ENCODE measurements around the gene HSPE1. TPM values are rescaled to one million over a fixed set of nuclear protein-coding genes. Genes with fewer than 3 reads are reported as not detected.
A peak's percentile ranks its signal among the peaks of the same experiment; 100 is the strongest.
"Not testable (repeated sequence)": the region's sequence is repeated elsewhere in the genome, so short reads cannot be mapped to it uniquely, and the experiment has no call there.

HSPE1 gene
- total RNA-seq, 1 experiment from 2014 or later: 372 TPM

- TF ChIP-seq ZNF425 (CRISPR knock-in tag; conservative IDR thresholded peaks at IDR 0.05) (no peak), E2F4 (CRISPR knock-in tag; IDR thresholded peaks at IDR 0.05; ENCODE audit: borderline replicate concordance, low read depth) (no peak), ESRRA (CRISPR knock-in tag; IDR thresholded peaks at IDR 0.05; ENCODE audit: borderline replicate concordance) (no peak), TEAD4 (CRISPR knock-in tag; IDR thresholded peaks at IDR 0.05) (no peak), ZNF121 (CRISPR knock-in tag; IDR thresholded peaks at IDR 0.05) (no peak), ATF2 (CRISPR knock-in tag; IDR thresholded peaks at IDR 0.05; ENCODE audit: borderline replicate concordance, low read depth) (no peak), SMAD3 (CRISPR knock-in tag; IDR thresholded peaks at IDR 0.05; ENCODE audit: borderline replicate concordance) (no peak), AR (CRISPR knock-in tag; IDR thresholded peaks at IDR 0.05) (no peak), JAZF1 (CRISPR knock-in tag; IDR thresholded peaks at IDR 0.05) (no peak), ZNF281 (CRISPR knock-in tag; IDR thresholded peaks at IDR 0.05) (no peak)
Observed at GRCh38 chr2:197450465-197450864, 49.7 kb upstream of the HSPE1 start (continued).

GRCh38 chr2:197450935-197451358, 49.2 kb upstream of the HSPE1 start:
- H3K4me1 Mint-ChIP-seq; CTCF ChIA-PET; H3K27ac Mint-ChIP-seq; DNase-seq (ENCODE audit: low spot score); H3K36me3 Mint-ChIP-seq; ATAC-seq; H3K27me3 Mint-ChIP-seq (ENCODE audit: low read depth); H3K9me3 Mint-ChIP-seq; H3K4me3 Mint-ChIP-seq: not testable (repeated sequence)
- TF ChIP-seq GABPB1 (CRISPR knock-in tag; IDR thresholded peaks at IDR 0.05): peak; percentile 21; the same call in 1 of the 2 replicates
- peak; percentile 77 for TF ChIP-seq NFYB (CRISPR knock-in tag; conservative IDR thresholded peaks at IDR 0.05; ENCODE audit: low read depth)
- POLR2A ChIA-PET: interaction anchor here (1.0 to 2.0 kb wide), 2 partner anchors 16 to 54 kb away, joined by 4 to 6 read pairs; partner anchors contain the start of gene SF3B1

GRCh38 chr2:197452754-197453122, 47.4 kb upstream of the HSPE1 start:
- Mint-ChIP-seq H3K4me3 (peak overlapping the region; percentile 100), H3K4me1 (peaks cover 10% of the 10 kb centered on the region), H3K27me3 (ENCODE audit: low read depth) (no peaks in the 10 kb centered on the region; the same call in 1 of the 2 replicates), H3K27ac (peak overlapping the region; percentile 81), H3K9me3 (peaks cover 5% of the 10 kb centered on the region), H3K36me3 (no peaks in the 10 kb centered on the region)
- ATAC-seq (no peak), DNase-seq (ENCODE audit: low spot score) (no peak)
- CTCF ChIA-PET: interaction anchor here (0.5 to 0.7 kb wide), 4 partner anchors 21 to 289 kb away, joined by 3 read pairs; no protein-coding TSS in a partner anchor
- POLR2A ChIA-PET: interaction anchor here (0.6 to 1.6 kb wide), 13 partner anchors 10 to 252 kb away, joined by 3 to 27 read pairs (median 4); partner anchors contain the start of genes HSPD1, HSPE1, MARS2 and MOB4
- no peak for TF ChIP-seq ATF2 (CRISPR knock-in tag; IDR thresholded peaks at IDR 0.05; ENCODE audit: borderline replicate concordance, low read depth)
- no peak for TF ChIP-seq PRDM15 (CRISPR knock-in tag; IDR thresholded peaks at IDR 0.05)
- no peak for TF ChIP-seq ZNF317 (CRISPR knock-in tag; IDR thresholded peaks at IDR 0.05; ENCODE audit: borderline replicate concordance, low read depth)
